OCI-LY7 (cell line): Measurements from ENCODE around the gene TMEM167A. TPM values are rescaled to one million over a fixed set of nuclear protein-coding genes. Genes with fewer than 3 reads are reported as not detected.

Source experiments
- BruUV-seq: library from RNA; stranded (reverse); fragments of 400-500 nt; replicated peaks from 2 replicates; lab custom pipeline; 2021; lab: Mats Ljungman, UMichigan
- CTCF ChIA-PET: fragments of 300-600 bp; sonication (Branson Sonifier 250); formaldehyde crosslinking; loops from one replicate; lab custom pipeline; 2022; ENCODE audit warnings: antibody characterized with exemption; ENCODE audit not compliant: unreplicated experiment; lab: Charles Lee
- POLR2A ChIA-PET: fragments of 300-600 bp; sonication (Branson Sonifier 250); formaldehyde crosslinking; loops from one replicate; lab custom pipeline; 2022; ENCODE audit warnings: antibody characterized with exemption; lab: Charles Lee
- DNase-seq: peaks from one replicate; pipeline ENCODE4 v3.0.0-alpha.2; 2015; ENCODE audit warnings: low spot score
- H2AFZ ChIP-seq: fragments of 200-600 bp; sonication (generic), shearing (Covaris generic); 2 replicates; pipeline ENCODE4 v1.6.1; 2014; ENCODE audit warnings: mild to moderate bottlenecking, antibody characterized with exemption, low read length, moderate library complexity
- H3K27ac ChIP-seq: fragments of 200-600 bp; sonication (generic); 2 replicates; pipeline ENCODE4 v1.5.1; 2014; ENCODE audit warnings: mixed run types, low read depth, mild to moderate bottlenecking, moderate library complexity, low read length, inconsistent platforms; ENCODE audit not compliant: poor library complexity, severe bottlenecking
- H3K36me3 ChIP-seq: fragments of 200-600 bp; sonication (generic); 2 replicates; pipeline ENCODE4 v1.6.1; 2014; ENCODE audit warnings: mild to moderate bottlenecking, antibody characterized with exemption, low read length, moderate library complexity, mixed read lengths; ENCODE audit not compliant: insufficient read depth
- H3K4me1 ChIP-seq: fragments of 200-600 bp; sonication (generic); 2 replicates; pipeline ENCODE4 v1.5.1; 2014; ENCODE audit warnings: mild to moderate bottlenecking, low read length; ENCODE audit not compliant: insufficient read depth, poor library complexity, severe bottlenecking
- H3K4me2 ChIP-seq: fragments of 200-600 bp; sonication (generic); 2 replicates; pipeline ENCODE4 v1.6.1; 2014; ENCODE audit warnings: mild to moderate bottlenecking, low read length
- H3K4me3 ChIP-seq: fragments of 200-600 bp; sonication (generic); 2 replicates; pipeline ENCODE4 v1.5.1; 2014; ENCODE audit warnings: mild to moderate bottlenecking, low read depth, low read length; ENCODE audit not compliant: poor library complexity, severe bottlenecking
- H3K79me2 ChIP-seq: fragments of 200-600 bp; sonication (generic); 2 replicates; pipeline ENCODE4 v1.6.1; 2016; ENCODE audit warnings: low read depth, mild to moderate bottlenecking, low read length, moderate library complexity, mixed read lengths; ENCODE audit not compliant: insufficient read depth
- H3K9me2 ChIP-seq: fragments of 200-600 bp; sonication (generic); 2 replicates; pipeline ENCODE4 v1.6.1; 2016; ENCODE audit warnings: mild to moderate bottlenecking, low read length, mixed read lengths; ENCODE audit not compliant: insufficient read depth
- H3K9me3 ChIP-seq: fragments of 200-600 bp; sonication (generic); 2 replicates; pipeline ENCODE4 v1.6.1; 2014; ENCODE audit warnings: mild to moderate bottlenecking, mixed run types, low read length, mixed read lengths
- H4K20me1 ChIP-seq: fragments of 200-600 bp; sonication (generic); 2 replicates; pipeline ENCODE4 v1.6.1; 2014; ENCODE audit warnings: mild to moderate bottlenecking, antibody characterized with exemption, low read length, moderate library complexity, mixed read lengths; ENCODE audit not compliant: insufficient read depth
- EZH2phosphoT487 ChIP-seq: fragments of 200-600 bp; sonication (generic); IDR thresholded peaks from 2 replicates; pipeline ENCODE4 v1.6.1; 2018; ENCODE audit warnings: low read depth, borderline replicate concordance, mild to moderate bottlenecking, mixed run types, antibody characterized with exemption, low read length, moderate library complexity, mixed read lengths
- intact Hi-C: fragments of 100-400 bp; cut with micrococcal nuclease; formaldehyde crosslinking; loops from one replicate; pipeline ENCODE4 v1.10.0; 2022; ENCODE audit not compliant: unreplicated experiment
- total RNA-seq, 2 experiments: library from RNA; depleted of rRNA in 1 of 2; stranded (reverse); fragments of >200 nt in 1 of 2; shearing (Covaris generic) in 1 of 2; gene quantifications; 2 replicates each; pipeline ENCODE4 v1.2.3, GENCODE V29; 2014 to 2022
- TF ChIP-seq, protein P1 (sequence below): fragments of 200-600 bp; sonication (generic); conservative IDR thresholded peaks from 2 replicates; pipeline ENCODE4 v1.5.1; 2014; ENCODE audit warnings: mild to moderate bottlenecking, antibody characterized with exemption, low read length, moderate library complexity, mixed read lengths

TMEM167A gene
- total RNA-seq, 2 experiments from 2014 or later: 20.4 to 55.7 TPM

GRCh38 chr5:83048811-83049210 is 28.4 kb downstream of the TMEM167A start:
- Histone ChIP-seq H3K9me2 (no peaks in the 10 kb centered on the region), H3K4me1 (no peaks in the 10 kb centered on the region), H4K20me1 (no peaks in the 10 kb centered on the region), H3K36me3 (peaks cover 15% of the 10 kb centered on the region; the same call in 1 of the 2 replicates), H3K27ac (no peak overlapping the region), H2AFZ (no peak overlapping the region), H3K79me2 (no peaks in the 10 kb centered on the region), H3K4me2 (no peak overlapping the region), H3K4me3 (no peak overlapping the region), H3K9me3 (no peaks in the 10 kb centered on the region)
- CTCF ChIA-PET: no interaction called here
- intact Hi-C loops: no loop called here
- POLR2A ChIA-PET: interaction anchor here (0.6 to 1.5 kb wide), 3 partner anchors 29 to 346 kb away, joined by 3 to 4 read pairs (median 3); partner anchors contain the start of genes TMEM167A and XRCC4
- no TSS peak for BruUV-seq
- DNase-seq: no peak
- TF ChIP-seq, protein P1, sequence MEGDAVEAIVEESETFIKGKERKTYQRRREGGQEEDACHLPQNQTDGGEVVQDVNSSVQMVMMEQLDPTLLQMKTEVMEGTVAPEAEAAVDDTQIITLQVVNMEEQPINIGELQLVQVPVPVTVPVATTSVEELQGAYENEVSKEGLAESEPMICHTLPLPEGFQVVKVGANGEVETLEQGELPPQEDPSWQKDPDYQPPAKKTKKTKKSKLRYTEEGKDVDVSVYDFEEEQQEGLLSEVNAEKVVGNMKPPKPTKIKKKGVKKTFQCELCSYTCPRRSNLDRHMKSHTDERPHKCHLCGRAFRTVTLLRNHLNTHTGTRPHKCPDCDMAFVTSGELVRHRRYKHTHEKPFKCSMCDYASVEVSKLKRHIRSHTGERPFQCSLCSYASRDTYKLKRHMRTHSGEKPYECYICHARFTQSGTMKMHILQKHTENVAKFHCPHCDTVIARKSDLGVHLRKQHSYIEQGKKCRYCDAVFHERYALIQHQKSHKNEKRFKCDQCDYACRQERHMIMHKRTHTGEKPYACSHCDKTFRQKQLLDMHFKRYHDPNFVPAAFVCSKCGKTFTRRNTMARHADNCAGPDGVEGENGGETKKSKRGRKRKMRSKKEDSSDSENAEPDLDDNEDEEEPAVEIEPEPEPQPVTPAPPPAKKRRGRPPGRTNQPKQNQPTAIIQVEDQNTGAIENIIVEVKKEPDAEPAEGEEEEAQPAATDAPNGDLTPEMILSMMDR: no peak
- no peak for TF ChIP-seq EZH2phosphoT487

GRCh38 chr5:83048277-83048676 is 28.9 kb downstream of the TMEM167A start:
- CTCF ChIA-PET: no interaction called here
- Histone ChIP-seq H2AFZ (no peak overlapping the region), H3K36me3 (peaks cover 15% of the 10 kb centered on the region; the same call in 1 of the 2 replicates), H3K9me3 (no peaks in the 10 kb centered on the region), H4K20me1 (no peaks in the 10 kb centered on the region), H3K4me2 (no peak overlapping the region), H3K9me2 (no peaks in the 10 kb centered on the region), H3K4me1 (no peaks in the 10 kb centered on the region), H3K27ac (no peak overlapping the region), H3K79me2 (no peaks in the 10 kb centered on the region), H3K4me3 (no peak overlapping the region)
- intact Hi-C loops: no loop called here
- POLR2A ChIA-PET: interaction anchor here (1.5 kb wide), 1 partner anchor 153 kb away, joined by 3 read pairs; no protein-coding TSS in a partner anchor
- BruUV-seq: no TSS peak
- DNase-seq: no peak
- TF ChIP-seq EZH2phosphoT487: no peak

GRCh38 chr5:83044926-83045325 is 32.3 kb downstream of the TMEM167A start:
- BruUV-seq: no TSS peak
- Histone ChIP-seq H3K9me3 (no peaks in the 10 kb centered on the region), H3K4me2 (no peak overlapping the region), H3K4me1 (no peaks in the 10 kb centered on the region), H3K4me3 (no peak overlapping the region), H3K9me2 (no peaks in the 10 kb centered on the region), H3K79me2 (no peaks in the 10 kb centered on the region), H2AFZ (no peak overlapping the region), H3K27ac (no peak overlapping the region), H3K36me3 (no peaks in the 10 kb centered on the region), H4K20me1 (no peaks in the 10 kb centered on the region)
- CTCF ChIA-PET: no interaction called here
- POLR2A ChIA-PET: interaction anchor here (1.1 kb wide), 1 partner anchor 25 kb away, joined by 3 read pairs; no protein-coding TSS in a partner anchor
- DNase-seq: no peak
- intact Hi-C loops: no loop called here
- TF ChIP-seq, protein P1: no peak
- no peak for TF ChIP-seq EZH2phosphoT487
